BLaER1 treated with 17β-estradiol and CSF1 and Interleukin-3, amounts not matched to agents 10 nM and 100 nM (cell line): Measurements from ENCODE around the gene WWOX.
"Not testable (repeated sequence)": the region's sequence is repeated elsewhere in the genome, so short reads cannot be mapped to it uniquely, and the experiment has no call there.

Source experiments
- H3K27ac ChIP-seq, 11 experiments: shearing (Covaris generic); formaldehyde crosslinking; 2 replicates each; pipeline ENCODE4 v1.8.1; 2022
- H3K27me3 ChIP-seq, 11 experiments: shearing (Covaris generic); formaldehyde crosslinking; 2 replicates each; pipeline ENCODE4 v1.8.1; 2022
- H3K36me3 ChIP-seq, 11 experiments: shearing (Covaris generic); formaldehyde crosslinking; 2 replicates each; pipeline ENCODE4 v1.8.1; 2022
- H3K4me1 ChIP-seq, 10 experiments: shearing (Covaris generic); formaldehyde crosslinking; 2 replicates each; pipeline ENCODE4 v1.8.1; 2022
- H3K4me2 ChIP-seq, 11 experiments: shearing (Covaris generic); formaldehyde crosslinking; 2 replicates each; pipeline ENCODE4 v1.8.1; 2022
- H3K4me3 ChIP-seq, 10 experiments: shearing (Covaris generic); formaldehyde crosslinking; 2 replicates each; pipeline ENCODE4 v1.8.1; 2022
- H3K9ac ChIP-seq, 11 experiments: shearing (Covaris generic); formaldehyde crosslinking; 2 replicates each; pipeline ENCODE4 v1.8.1; 2022
- H3K9me3 ChIP-seq, 11 experiments: shearing (Covaris generic); formaldehyde crosslinking; replicated peaks in 1 of 11; 2 replicates each; pipeline ENCODE4 v1.8.1; 2022
- H4K20me1 ChIP-seq, 11 experiments: shearing (Covaris generic); formaldehyde crosslinking; 2 replicates each; pipeline ENCODE4 v1.8.1; 2022
- Cebpa-rat ChIP-seq, 11 experiments: shearing (Covaris generic); IDR thresholded peaks; 2 replicates each; pipeline ENCODE4 v1.8.1; 2022

The WWOX gene

GRCh38 chr16:78507576-78507975 is 408.1 kb downstream of the WWOX start:
- no peak overlapping the region for H3K27ac ChIP-seq

GRCh38 chr16:78509965-78510364 is 410.5 kb downstream of the WWOX start:
- Histone ChIP-seq H3K27ac (no peak overlapping the region), H3K9ac (no peak overlapping the region), H3K4me3 (no peak overlapping the region), H3K4me1 (no peaks in the 10 kb centered on the region), H3K27me3 (no peaks in the 10 kb centered on the region), H3K36me3 (no peaks in the 10 kb centered on the region), H3K4me2 (no peak overlapping the region), H3K9me3 (no peaks in the 10 kb centered on the region), H4K20me1 (0 out of 22 replicates have a peak, but pooled peaks cover 0 to 5% (median 0%) of the 10 kb centered on the region in 11 experiments)
- no peak for TF ChIP-seq Cebpa-rat (IDR thresholded peaks at IDR 0.05)

More at GRCh38 chr16:78507576-78507975, 408.1 kb downstream of the WWOX start:
- Histone ChIP-seq H3K4me1 (no peaks in the 10 kb centered on the region), H3K9me3 (no peaks in the 10 kb centered on the region), H3K9ac (no peak overlapping the region), H3K4me3 (no peak overlapping the region), H3K36me3 (no peaks in the 10 kb centered on the region), H4K20me1 (0 out of 22 replicates have a peak, but pooled peaks cover 0 to 5% (median 0%) of the 10 kb centered on the region in 11 experiments), H3K4me2 (no peak overlapping the region), H3K27me3 (no peaks in the 10 kb centered on the region)
- TF ChIP-seq Cebpa-rat (IDR thresholded peaks at IDR 0.05) = no peak

DNA sequence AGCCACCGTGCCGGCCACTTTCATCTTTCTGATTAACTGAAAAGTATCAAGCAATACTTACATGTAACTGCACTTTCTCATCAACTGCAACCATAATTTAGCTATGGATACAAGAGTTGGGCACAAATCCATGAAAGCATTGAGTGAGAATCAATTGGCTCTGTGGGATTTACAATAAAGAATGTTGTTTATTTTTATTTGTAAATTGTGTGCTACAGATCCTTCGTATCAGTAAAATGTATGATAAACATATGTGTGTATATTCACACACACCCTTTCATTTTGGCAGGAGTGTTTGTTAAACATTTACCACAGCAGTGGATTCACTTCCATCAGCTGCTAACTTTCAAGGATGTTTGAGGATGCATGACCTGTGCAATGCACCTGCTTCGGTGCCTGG is 411.0 kb downstream of the WWOX start:
- no peaks in the 10 kb centered on the region for H3K4me1 ChIP-seq
- H3K36me3 ChIP-seq = no peaks in the 10 kb centered on the region
- H3K27ac ChIP-seq = no peak overlapping the region
- H3K4me3 ChIP-seq = no peak overlapping the region
- H4K20me1 ChIP-seq = 0 out of 22 replicates have a peak, but pooled peaks cover 0 to 5% (median 0%) of the 10 kb centered on the region in 11 experiments
- no peak overlapping the region for H3K4me2 ChIP-seq
- no peak for TF ChIP-seq Cebpa-rat (IDR thresholded peaks at IDR 0.05)
- H3K27me3 ChIP-seq = no peaks in the 10 kb centered on the region
- H3K9ac ChIP-seq = no peak overlapping the region
- no peaks in the 10 kb centered on the region for H3K9me3 ChIP-seq

DNA sequence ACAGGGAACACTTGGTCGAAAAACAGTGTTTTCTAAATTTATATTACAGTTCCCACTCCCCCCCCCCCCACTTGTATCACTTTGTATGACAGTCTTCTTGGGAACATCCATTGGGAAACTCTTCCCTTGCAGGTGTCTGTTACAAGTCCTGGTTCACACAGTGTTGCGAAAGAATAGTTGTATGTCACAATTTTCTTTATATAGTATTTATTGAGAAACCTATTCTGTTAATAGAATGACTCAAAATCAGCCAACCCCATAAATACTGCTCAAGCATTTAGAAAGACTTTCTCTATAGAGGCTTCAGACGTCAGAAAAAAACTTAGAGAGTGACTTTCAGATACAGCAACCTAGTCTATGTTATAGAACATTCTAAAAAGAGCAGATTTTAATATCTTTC is 414.4 kb downstream of the WWOX start:
- Histone ChIP-seq H3K9ac (no peak overlapping the region), H3K4me2 (no peak overlapping the region), H3K4me1 (no peaks in the 10 kb centered on the region), H3K27me3 (no peaks in the 10 kb centered on the region), H4K20me1 (no peaks in the 10 kb centered on the region), H3K27ac (no peak overlapping the region), H3K36me3 (no peaks in the 10 kb centered on the region), H3K4me3 (no peak overlapping the region), H3K9me3 (no peaks in the 10 kb centered on the region)
- peak in 1 of 11 experiments; percentile 28; a peak in 1 of 22 replicates for TF ChIP-seq Cebpa-rat (IDR thresholded peaks at IDR 0.05)

DNA sequence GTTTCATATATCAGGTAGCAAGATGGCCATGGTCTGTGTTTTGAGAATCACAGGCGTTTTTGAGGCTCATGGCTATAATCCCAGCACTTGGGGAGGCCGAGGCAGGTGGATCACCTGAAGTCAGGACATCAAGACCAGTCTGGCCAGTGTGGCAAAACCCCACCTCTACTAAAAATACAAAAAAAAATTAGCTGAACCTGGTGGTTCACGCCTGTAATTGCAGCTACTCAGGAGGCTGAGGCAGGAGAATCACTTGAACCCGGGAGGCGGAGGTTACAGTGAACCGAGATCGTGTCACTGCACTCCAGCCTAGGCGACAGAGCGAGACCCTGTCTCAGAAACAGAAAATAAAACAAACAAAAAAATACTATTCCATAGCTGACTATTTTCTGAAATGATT is 415.4 kb downstream of the WWOX start:
- H3K4me3 ChIP-seq, H3K27me3 ChIP-seq, H3K4me1 ChIP-seq, H4K20me1 ChIP-seq, H3K4me2 ChIP-seq, H3K9ac ChIP-seq, H3K27ac ChIP-seq, H3K36me3 ChIP-seq, H3K9me3 ChIP-seq: not testable (repeated sequence)

DNA sequence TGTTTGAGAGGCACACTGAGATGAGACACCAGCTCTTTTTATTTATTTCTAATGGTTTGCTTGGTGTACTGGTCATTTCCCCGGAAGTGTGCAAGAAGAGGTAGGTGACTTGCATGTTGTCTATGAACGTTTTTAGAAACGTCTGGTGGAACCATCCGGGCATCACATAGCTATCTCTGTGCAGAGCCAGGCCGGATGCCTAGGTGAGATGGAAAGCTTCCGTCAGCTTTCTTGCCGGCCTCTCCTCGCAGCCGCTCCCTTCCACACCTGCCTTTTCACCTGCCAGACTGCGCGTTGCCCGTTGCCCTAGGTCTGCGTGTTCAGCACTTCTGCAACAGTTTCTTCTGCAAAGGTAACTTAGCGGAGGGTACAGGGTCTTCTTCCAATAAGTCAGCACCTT is 416.0 kb downstream of the WWOX start:
- H3K9me3 ChIP-seq = no peaks in the 10 kb centered on the region
- no peak for TF ChIP-seq Cebpa-rat (IDR thresholded peaks at IDR 0.05)
- H3K27me3 ChIP-seq = no peaks in the 10 kb centered on the region
- H3K9ac ChIP-seq = no peak overlapping the region
- H3K4me1 ChIP-seq = no peaks in the 10 kb centered on the region
- H3K36me3 ChIP-seq = no peaks in the 10 kb centered on the region
- no peaks in the 10 kb centered on the region for H4K20me1 ChIP-seq
- no peak overlapping the region for H3K4me2 ChIP-seq
- no peak overlapping the region for H3K27ac ChIP-seq
- no peak overlapping the region for H3K4me3 ChIP-seq

DNA sequence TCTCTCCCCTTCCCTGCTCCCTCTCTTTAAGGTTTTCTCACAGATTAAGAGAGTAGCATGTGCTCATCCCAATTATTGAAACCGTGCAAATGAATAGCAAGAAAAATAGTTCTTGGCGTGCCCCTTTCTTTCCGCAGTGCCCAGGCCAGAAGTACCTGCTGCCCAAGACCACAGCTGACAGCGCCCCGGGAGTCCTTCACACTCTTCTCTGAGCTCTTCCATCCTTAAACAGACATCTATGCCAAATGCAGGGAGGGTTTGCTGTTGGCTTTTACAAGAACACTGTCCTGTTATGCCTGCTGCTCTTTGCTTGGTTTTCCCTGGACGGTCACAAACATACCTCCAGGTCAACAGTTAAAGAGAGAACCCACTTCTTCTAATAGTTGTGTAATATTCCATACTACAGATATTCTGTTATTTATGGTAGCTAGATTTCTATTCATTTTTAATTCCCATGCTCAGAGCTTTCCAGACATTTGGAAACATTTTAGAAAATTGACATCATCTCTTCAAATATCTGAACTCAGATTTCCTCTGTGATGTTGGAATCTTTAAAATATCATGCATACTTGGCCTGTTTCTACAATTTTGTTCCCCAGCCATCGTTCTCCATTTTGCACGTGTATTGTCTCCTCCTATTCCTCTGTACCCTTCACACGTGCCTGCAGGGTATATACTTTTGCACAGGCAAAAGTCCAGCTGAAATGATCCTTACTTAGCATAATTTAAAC is 416.7 kb downstream of the WWOX start:
- Histone ChIP-seq H3K36me3 (no peaks in the 10 kb centered on the region), H3K4me2 (no peak overlapping the region), H3K4me3 (no peak overlapping the region), H3K27ac (no peak overlapping the region), H3K4me1 (no peaks in the 10 kb centered on the region), H3K9me3 (no peaks in the 10 kb centered on the region), H3K27me3 (no peaks in the 10 kb centered on the region), H4K20me1 (no peaks in the 10 kb centered on the region), H3K9ac (no peak overlapping the region)
- TF ChIP-seq Cebpa-rat (IDR thresholded peaks at IDR 0.05) = no peak

DNA sequence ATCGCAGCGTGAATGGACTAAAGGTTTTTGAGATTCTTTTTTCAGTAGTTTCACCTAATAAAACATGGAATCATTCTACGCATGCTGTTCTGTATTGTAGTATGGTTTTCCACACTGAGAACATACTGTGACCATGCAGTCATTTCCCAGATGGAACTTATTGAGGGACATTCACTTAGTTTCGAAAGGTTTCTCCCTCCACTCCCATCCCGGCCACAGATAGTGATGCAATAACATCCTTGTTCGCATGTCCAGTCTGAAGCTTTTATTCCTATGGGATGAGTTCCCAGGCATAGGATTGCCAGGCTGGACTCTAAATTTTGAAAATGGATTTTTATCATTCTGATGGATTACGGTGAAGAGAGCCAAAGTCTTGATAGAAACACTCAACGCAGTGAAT is 420.4 kb downstream of the WWOX start:
- peaks cover 0 to 10% (median 0%) of the 10 kb centered on the region in 10 experiments; a peak in 4 of 20 replicates for H3K4me1 ChIP-seq
- no peak overlapping the region for H3K27ac ChIP-seq
- no peaks in the 10 kb centered on the region for H3K27me3 ChIP-seq
- H4K20me1 ChIP-seq = no peaks in the 10 kb centered on the region
- no peak overlapping the region for H3K9ac ChIP-seq
- H3K4me2 ChIP-seq = no peak overlapping the region
- no peaks in the 10 kb centered on the region for H3K9me3 ChIP-seq
- no peaks in the 10 kb centered on the region for H3K36me3 ChIP-seq
- no peak for TF ChIP-seq Cebpa-rat (IDR thresholded peaks at IDR 0.05)
- H3K4me3 ChIP-seq = no peak overlapping the region

- H3K4me3 ChIP-seq = no peak overlapping the region
- H3K27me3 ChIP-seq = no peaks in the 10 kb centered on the region
- no peaks in the 10 kb centered on the region for H3K9me3 ChIP-seq
- H3K4me1 ChIP-seq = peaks cover 0 to 10% (median 0%) of the 10 kb centered on the region in 10 experiments; a peak in 4 of 20 replicates
- H4K20me1 ChIP-seq = no peaks in the 10 kb centered on the region
- H3K4me2 ChIP-seq = no peak overlapping the region
- H3K27ac ChIP-seq = no peak overlapping the region
- no peak for TF ChIP-seq Cebpa-rat (IDR thresholded peaks at IDR 0.05)
- H3K9ac ChIP-seq = no peak overlapping the region
- H3K36me3 ChIP-seq = no peaks in the 10 kb centered on the region
These were observed 421.0 kb downstream of the WWOX start for GRCh38 chr16:78520470-78520869.

DNA sequence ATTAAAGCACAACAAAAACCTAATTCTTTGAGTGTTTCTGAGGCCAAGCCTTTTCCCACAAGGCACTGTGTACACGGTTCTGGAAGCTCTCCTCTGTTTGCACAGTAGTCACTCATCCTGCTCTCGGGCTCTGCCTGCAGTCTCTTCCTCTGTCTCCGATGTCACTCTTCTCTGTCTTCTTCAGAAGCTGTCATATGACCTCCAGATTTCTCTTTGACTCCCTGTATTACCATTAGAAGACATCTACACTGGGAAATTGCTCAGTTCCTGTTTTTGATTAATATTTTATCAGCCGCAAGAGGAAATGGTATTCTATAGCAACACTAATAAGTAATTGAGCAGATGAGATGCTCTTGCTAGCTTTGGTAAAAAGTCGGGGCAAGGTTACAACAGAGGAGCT is 422.9 kb downstream of the WWOX start:
- Histone ChIP-seq H3K9me3 (peaks cover 0 to 3% (median 0%) of the 10 kb centered on the region in 11 experiments; a peak in 1 of 22 replicates), H3K27me3 (no peaks in the 10 kb centered on the region), H3K27ac (no peak overlapping the region), H3K4me2 (peak overlapping the region in 2 of 11 experiments; percentile 22 to 46; a peak in 3 of 22 replicates), H3K4me3 (no peak overlapping the region), H3K9ac (no peak overlapping the region), H3K36me3 (no peaks in the 10 kb centered on the region), H4K20me1 (no peaks in the 10 kb centered on the region), H3K4me1 (peaks cover 0 to 10% (median 0%) of the 10 kb centered on the region in 10 experiments; a peak in 4 of 20 replicates)
- no peak for TF ChIP-seq Cebpa-rat (IDR thresholded peaks at IDR 0.05)
